Measurements from ENCODE around the gene CD86.

- TF ChIP-seq POLR2A (IDR thresholded peaks at IDR 0.05), result no peak
- TF ChIP-seq, protein P1, sequence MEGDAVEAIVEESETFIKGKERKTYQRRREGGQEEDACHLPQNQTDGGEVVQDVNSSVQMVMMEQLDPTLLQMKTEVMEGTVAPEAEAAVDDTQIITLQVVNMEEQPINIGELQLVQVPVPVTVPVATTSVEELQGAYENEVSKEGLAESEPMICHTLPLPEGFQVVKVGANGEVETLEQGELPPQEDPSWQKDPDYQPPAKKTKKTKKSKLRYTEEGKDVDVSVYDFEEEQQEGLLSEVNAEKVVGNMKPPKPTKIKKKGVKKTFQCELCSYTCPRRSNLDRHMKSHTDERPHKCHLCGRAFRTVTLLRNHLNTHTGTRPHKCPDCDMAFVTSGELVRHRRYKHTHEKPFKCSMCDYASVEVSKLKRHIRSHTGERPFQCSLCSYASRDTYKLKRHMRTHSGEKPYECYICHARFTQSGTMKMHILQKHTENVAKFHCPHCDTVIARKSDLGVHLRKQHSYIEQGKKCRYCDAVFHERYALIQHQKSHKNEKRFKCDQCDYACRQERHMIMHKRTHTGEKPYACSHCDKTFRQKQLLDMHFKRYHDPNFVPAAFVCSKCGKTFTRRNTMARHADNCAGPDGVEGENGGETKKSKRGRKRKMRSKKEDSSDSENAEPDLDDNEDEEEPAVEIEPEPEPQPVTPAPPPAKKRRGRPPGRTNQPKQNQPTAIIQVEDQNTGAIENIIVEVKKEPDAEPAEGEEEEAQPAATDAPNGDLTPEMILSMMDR (IDR thresholded peaks at IDR 0.05), result no peak
Measured at GRCh38 chr3:122148941-122149627, 93.9 kb downstream of the CD86 start.

Measured in right lobe of liver (tissue), 4 donors.